ENCODE data around the gene MTHFD2.
"Not testable (repeated sequence)": the region's sequence is repeated elsewhere in the genome, so short reads cannot be mapped to it uniquely, and the experiment has no call there.

GRCh38 chr2:74229865-74230264, 31.4 kb downstream of the MTHFD2 start:
- TF ChIP-seq CTCF (IDR thresholded peaks at IDR 0.05; ENCODE audit: poor library complexity); EZH2 (IDR thresholded peaks at IDR 0.05; ENCODE audit: borderline replicate concordance): not testable (repeated sequence)
